GM23338 (cell line): ENCODE measurements around the gene COL4A1.

Experiments used
- CTCF ChIP-seq, 2 experiments: fragments of 200-600 bp in 1 of 2; sonication (generic) in 1 of 2; conservative IDR thresholded peaks; 2 replicates each; pipeline versions ENCODE4 v1.5.1 to v1.6.1; 2016 to 2017; ENCODE audit warnings: antibody characterized with exemption in 2 of 2, low read depth in 2 of 2, mild to moderate bottlenecking in 2 of 2, moderate library complexity in 1 of 2
- ETS1 ChIP-seq: IDR thresholded peaks from 2 replicates; pipeline ENCODE4 v1.6.1; 2016; ENCODE audit warnings: antibody characterized with exemption
- EZH2 ChIP-seq: fragments of 200-600 bp; sonication (generic); IDR thresholded peaks from one replicate; pipeline ENCODE4 v1.8.0; 2017; ENCODE audit warnings: antibody characterized with exemption, mild to moderate bottlenecking, low read depth; ENCODE audit not compliant: unreplicated experiment
- EZH2phosphoT487 ChIP-seq: fragments of 200-600 bp; sonication (generic); IDR thresholded peaks from one replicate; pipeline ENCODE4 v1.8.1; 2018; ENCODE audit warnings: antibody characterized with exemption; ENCODE audit not compliant: unreplicated experiment
- REST ChIP-seq: IDR thresholded peaks from one replicate; pipeline ENCODE4 v1.6.1; 2018; ENCODE audit warnings: antibody characterized with exemption; ENCODE audit not compliant: unreplicated experiment

GRCh38 chr13:110246530-110246929 is 60.4 kb downstream of the COL4A1 start:
- TF ChIP-seq EZH2phosphoT487 (no peak), EZH2 (no peak), CTCF (conservative IDR thresholded peaks at IDR 0.05; ENCODE audit: low read depth in 2 of 2) (no peak), ETS1 (no peak), REST (no peak)
